HPDE6-E6E7 (cell line): ENCODE data around the gene TFDP1.
A peak's percentile ranks its signal among the peaks of the same experiment; 100 is the strongest.

Source experiments
- DNase-seq: peaks from one replicate; pipeline ENCODE4 v3.0.0; 2011; ENCODE audit warnings: missing footprints; ENCODE audit errors: extremely low spot score

The TFDP1 gene, protein sequence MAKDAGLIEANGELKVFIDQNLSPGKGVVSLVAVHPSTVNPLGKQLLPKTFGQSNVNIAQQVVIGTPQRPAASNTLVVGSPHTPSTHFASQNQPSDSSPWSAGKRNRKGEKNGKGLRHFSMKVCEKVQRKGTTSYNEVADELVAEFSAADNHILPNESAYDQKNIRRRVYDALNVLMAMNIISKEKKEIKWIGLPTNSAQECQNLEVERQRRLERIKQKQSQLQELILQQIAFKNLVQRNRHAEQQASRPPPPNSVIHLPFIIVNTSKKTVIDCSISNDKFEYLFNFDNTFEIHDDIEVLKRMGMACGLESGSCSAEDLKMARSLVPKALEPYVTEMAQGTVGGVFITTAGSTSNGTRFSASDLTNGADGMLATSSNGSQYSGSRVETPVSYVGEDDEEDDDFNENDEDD

DNA sequence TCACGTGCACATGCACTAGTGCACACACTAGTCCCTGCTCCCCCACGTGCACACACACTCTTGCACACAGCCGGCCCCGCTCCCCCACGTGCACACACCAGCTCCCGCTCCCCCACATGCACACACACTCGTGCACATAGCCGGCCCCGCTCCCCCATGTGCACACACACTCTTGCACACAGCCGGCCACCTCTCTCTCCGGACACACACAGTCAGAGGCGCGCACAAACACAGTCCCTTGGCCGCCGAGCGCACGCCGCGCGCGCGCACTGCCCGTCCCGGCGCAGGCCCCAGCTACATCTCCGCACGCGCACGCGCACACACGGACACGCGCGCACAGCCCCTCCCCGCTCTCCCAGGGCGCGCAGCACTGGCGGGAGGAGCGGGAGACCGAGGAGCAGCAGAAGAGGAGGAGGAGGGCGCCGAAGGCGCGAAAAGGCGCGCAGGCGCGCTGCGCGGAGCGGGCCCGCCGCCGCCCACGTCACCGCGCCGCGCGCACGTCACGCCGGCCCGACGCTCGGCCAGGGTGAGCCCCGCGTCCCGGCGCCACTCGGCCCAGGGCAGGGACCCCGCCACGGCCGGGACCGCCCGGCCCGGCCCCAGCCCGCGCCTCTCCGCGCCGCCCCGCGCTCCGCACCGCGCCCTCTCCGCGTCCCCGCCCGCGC lies at the start of gene TFDP1:
TSS of gene TFDP1 (plus strand) at position 549 of the 665 bp plus-strand sequence. CDS start 1,085 bp downstream, outside the sequence.
- peak; percentile 81 for DNase-seq

DNA sequence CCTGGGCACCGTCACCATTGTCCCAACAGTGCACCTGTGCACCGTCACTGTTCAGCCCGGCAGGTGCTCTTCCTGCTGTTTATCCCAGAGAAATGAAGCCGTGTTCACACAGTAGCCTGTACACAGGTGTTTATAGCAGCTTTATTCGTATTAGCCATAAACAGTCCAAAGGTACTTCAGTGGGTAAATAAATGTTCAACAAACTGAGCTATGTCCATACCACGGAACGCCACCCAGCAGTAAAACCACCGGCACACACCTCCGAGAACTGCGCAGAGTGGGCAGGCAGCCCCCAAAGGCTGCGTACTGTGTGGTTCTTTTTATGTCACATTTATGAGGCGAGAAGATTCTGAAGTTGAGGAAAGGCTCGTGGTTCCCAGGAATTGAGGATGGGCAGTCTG lies 49.2 kb upstream of the TFDP1 start:
- DNase-seq: no peak

DNA sequence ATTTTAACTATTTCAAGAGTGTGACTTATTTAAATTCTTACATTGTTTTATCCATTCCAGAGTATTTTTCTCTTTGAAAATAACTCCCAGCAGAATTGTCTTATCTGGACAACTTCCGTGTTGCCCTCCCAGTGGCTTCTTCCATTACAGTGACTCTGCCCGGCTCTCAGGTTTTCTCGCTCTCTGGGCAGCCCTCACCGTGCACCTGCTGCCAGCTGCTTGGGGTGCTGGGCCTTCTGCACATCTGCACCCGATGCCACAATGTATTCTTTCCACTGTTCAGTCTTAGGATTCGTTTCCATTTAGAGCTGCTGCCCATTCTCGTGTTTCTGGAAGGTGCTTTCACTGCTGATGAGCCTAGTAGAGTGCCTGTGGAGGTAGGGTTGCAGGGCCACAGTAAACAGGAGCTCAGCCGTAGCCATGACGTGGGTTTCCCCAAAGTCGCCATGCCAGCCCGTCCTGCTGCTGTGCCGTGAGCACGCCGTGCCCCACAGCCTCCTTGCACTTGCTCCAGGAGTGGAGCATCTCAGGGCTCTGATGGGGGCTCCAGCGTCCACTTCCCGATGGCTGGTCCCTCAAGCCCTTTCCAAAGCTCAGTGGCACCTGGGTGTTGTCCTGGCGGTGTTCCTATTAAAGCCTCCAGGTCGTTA lies 48.0 kb upstream of the TFDP1 start:
- DNase-seq: no peak

DNA sequence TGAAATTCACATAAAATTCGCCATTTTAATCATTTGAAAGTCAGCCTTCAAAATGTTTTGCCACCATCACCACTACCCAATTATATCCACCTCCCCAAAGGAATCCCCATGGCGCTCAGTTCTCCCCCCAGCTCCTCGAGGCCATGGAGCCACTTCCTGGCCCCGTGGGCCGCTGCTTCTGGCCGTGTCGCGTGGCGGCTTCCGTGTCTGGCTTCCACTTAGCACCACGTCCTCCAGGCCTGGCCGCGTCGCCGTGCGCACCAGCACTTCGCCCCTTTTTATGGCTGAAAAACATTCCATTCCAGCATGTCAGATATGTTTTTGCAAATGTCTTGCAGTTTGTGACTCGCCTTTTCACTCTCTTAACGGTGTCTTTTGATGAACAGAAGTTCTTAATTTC lies 47.3 kb upstream of the TFDP1 start:
- DNase-seq: no peak

DNA sequence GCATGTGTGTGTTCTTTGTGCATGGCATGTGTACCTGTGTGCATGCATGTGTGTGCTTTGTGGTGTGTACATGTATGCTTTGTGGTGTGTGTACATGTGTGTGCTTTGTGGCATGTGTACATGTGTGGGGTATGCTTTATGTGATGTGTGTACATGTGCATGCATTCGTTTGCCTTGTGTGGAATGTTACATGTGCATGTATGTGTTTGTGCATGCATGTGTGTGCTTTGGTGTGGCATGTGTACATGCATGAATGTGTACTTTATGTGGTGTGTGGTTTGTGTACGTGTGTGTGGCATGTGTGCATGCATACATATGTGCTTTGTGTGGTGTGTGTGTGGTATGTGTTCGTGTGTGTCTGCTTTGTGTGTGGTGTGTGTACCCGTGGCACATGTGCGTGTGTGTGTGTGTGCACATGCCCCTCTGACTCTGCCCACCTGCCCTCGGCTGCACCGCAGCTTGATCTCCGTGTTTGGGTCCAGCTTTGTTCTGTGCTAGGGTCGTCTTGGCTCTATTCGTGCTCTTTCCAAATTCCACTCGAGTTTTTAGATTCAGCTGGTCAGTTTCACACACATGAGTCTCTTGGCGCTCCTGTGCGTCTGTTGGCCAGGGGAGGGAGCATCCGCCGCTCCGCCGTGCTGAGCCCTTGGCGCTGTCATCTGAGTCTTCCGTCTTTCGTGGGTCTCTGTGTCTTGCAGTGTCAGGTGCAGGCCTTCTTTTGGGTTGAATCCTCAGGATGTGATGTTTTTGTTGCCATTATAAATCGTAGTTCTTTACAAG lies 46.5 kb upstream of the TFDP1 start:
- DNase-seq: no peak

DNA sequence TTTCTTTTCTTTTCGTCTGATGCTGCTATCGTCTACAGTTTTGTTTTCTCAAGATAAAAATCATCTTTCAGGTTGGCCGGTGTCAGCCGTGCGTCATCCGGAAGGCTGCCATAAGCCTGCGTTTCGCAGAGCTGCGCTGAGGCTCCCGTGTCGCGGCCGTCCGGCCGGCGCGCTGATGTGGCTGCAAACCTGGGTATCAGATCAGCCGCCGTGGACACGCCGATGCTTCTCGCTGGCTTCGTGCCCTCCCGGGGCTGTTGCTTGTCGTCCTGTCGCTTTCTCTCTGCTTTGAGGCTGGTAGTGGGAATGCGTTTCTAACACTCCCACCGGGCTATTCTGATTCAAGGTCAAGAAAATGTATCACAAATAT lies 45.9 kb upstream of the TFDP1 start:
- no peak for DNase-seq

DNA sequence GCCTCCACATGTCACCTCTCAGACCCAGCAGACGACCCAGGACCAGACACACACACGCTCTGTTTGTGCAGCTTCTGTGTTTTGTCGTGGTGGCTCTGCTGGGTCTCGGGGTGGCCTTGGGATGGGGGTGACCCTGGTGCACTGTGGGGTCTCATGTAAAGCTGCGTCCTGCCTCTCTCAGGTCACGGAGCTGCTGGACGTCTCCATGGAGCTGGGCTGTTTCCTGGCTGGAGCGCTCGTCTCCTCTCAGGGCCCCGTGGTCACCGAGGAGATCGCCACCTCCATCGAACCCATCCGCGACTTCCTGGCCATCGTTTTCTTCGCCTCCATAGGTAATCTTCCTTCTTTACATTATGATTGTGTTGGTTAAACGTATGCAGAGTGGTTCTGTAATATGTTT lies 45.4 kb upstream of the TFDP1 start:
- DNase-seq: no peak

DNA sequence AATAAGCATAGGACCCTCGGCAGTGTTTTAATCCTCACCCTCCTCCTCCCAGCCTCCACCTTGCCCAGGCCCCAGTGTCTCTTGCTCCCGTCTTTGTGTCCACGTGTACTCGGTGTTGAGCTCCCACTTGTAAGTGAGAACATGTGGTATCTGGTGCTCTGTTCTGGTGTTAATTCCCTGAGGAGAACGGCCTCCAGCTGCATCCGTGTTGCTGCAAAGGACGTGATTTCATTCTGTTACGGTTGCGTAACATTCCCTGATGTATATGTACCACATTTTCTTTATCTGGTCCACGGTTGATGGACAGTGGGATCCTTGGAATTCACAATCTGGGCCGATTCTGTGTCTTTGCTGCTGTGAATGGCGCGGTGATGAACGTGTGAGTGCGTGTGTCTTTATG lies 44.7 kb upstream of the TFDP1 start:
- no peak for DNase-seq

DNA sequence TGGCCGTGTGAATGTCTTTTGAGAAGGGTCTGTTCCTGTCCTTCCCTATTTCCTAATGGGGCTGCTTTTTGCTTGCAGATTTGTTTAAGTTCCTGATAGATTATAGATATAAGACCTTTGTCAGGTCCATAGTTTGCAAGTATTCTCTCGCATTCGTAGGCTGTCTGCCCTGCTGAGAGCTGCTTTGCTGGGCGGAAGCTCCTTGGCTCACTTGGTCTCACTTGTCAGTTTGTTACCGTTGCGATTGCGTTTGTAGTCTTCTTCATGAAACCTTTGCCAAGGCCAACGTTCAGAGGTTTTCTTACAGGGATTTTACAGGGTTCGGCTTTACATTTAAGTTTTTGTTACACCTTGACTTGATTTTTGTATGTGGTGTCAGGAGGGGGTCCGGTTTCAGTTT lies 44.0 kb upstream of the TFDP1 start:
- DNase-seq: no peak

DNA sequence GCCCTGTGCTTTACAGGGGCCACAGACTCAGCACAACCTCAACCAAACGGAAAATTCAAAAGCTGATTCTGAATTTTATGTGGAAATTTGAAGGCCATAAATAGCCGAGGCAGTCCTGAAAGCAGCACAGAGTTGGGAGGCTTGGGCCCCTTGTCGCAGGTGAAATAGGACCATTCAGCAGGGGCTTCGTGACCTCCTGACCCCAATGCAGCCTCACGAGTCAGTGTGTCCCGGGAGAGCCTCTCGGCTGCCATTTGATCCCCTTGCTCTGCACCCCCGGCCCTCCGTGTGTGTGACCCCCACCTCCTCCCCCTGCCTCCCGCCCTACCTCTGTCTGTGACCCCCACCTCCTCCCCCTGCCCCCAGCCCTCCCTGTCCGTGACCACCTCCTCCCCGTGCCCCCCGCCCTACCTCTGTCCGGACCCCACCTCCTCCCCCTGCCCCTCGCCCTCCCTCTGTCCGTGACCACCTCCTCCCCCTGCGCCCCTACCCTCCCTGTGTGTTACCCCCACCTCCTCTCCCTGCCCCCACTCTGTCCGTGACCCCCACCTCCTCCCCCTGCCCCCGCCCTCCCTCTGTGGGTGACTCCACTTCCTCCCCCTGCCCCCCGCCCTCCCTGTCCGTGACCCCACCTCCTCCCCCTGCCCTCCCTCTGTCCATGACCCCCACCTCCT lies 41.7 kb upstream of the TFDP1 start:
- DNase-seq: no peak

DNA sequence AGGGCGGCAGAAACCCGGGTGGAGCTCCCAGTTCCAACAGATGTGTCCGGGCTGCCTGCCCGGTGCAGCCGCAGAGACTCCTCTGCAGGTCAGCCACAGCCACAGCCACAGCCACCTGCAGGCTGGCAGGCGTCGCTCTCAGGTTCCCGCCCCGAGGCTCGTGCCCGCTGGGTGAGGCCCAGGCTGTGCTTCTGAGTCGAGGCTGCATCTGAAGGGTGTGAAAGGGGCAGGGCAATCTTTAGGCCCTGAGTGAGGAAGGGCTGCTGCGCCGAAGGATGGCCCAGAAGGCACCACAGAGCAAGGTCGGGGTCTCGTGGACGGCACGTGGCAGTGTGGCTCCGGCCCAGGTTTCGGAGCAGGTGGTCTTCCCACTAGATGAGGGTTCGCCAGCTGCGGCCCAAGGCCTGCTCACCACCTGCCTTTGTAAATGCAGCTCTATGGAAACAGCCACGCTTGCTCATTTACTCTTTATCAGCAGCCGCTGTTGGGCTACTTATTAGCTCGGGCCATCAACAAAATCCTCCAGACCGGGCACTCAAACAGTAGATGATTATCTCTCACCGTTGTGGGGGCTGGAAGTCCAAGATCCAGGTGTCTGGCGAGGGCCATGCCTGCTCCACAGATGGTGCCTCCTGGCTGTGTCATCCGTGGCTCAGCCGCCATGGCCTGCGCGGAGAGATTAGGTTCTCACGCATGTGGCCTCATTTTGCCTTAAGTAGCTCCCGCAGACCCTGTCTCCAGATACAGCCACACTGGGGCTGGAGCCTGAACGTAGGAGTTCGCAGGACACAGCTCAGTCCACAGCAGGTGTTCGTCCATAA lies 40.3 kb upstream of the TFDP1 start:
- DNase-seq: no peak

DNA sequence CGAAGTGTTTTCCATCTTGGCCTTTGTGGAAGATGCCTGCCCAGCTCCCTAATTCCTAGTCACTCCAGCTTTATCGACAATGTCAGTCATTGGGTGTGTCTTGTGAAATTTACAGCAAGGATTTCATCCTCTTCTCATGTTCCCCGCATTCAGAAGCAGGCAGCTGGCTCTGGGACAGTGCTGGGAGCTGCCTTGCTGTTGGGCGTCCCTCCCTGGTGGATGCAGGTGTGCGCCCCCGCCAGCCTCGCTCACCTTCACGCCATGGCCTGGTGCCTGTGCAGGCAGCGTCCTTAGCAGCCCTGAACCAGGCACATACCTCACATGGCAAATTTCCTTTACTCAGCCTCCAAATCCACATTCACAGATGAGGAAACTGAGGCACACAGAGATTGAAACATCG lies 39.7 kb upstream of the TFDP1 start:
- no peak for DNase-seq

DNA sequence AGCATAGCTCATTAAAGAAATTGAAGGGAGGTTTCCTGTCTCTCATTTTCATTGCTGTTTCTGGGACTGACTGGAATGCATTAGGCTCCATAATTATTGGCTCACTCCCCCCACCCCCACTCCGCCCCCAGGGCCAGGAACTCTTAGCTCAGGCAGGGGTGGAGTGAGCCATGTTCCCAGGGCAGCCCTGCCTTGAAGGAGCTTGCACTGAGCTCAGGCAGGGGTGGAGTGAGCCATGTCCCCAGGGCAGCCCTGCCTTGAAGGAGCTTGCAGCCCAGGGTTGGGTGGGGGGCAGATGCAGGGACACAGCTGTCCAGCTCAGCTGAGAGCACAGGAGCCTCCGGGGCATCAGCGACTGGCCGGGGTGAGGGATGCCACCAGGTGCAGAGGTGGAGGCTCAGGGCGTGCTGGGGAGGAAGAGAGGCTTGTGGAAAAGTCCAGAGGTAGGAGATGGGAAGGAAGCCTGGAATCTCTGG lies 39.1 kb upstream of the TFDP1 start:
- DNase-seq: no peak

DNA sequence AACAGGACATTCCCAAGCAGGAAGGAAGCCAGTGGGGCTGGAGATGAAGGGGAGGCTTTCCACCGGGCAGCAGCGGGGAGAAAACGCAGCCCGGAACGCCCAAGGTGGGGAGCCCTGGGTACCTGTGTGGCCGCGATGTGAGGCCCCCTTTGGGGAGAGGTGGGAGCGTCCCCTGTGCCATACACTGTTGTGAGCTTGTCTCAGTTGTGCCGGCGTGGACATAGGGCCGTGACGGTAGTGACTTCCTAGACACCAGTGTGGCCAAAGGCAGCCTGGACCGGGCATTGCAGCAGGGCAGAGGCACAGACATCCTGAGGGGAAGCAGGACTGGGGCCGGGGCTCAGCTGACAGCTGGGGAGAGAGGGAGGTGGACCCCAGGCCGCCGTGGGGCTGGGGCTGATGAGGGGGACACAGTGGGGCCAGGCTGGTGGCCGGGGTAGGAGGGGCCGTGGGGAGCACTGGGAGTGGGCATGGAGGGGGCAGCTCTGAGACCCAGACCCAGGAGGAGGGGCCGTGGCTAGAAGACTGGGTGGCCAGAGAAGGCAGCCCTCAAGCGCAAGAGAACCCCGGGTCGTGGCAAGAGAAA lies 38.5 kb upstream of the TFDP1 start:
- no peak for DNase-seq

DNA sequence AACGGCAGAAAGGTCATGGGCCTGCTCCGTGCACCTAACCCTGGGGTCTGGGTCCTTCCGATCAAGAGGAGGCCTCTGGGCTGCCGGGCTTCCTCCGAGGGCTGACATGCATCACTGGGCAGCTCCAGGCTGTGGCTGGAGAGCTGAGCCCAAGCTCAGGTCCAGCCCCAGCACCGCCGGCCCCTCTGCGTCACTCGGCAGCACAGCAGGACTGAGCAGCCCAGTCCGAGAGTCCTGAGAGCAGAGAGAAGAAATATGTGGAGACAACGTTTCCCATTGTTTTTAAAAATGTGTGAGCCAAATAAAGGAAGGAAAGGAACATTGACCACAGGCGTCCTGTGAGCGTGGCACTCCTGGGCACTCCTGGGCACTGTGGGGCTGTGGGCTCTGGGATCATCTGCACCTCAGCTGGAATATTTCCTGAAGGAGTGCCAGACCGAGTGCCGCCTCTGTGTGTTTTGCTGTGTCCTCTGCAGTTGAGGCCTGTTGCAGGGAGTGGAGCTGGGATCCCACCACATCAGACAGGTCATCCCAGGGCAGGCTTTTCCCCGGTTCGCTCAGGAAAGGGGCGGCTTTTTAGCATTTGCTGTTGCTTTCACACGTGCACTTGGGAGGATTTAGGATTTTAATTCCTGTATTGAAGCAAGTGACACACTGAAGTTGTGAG lies 37.8 kb upstream of the TFDP1 start:
- DNase-seq: no peak

DNA sequence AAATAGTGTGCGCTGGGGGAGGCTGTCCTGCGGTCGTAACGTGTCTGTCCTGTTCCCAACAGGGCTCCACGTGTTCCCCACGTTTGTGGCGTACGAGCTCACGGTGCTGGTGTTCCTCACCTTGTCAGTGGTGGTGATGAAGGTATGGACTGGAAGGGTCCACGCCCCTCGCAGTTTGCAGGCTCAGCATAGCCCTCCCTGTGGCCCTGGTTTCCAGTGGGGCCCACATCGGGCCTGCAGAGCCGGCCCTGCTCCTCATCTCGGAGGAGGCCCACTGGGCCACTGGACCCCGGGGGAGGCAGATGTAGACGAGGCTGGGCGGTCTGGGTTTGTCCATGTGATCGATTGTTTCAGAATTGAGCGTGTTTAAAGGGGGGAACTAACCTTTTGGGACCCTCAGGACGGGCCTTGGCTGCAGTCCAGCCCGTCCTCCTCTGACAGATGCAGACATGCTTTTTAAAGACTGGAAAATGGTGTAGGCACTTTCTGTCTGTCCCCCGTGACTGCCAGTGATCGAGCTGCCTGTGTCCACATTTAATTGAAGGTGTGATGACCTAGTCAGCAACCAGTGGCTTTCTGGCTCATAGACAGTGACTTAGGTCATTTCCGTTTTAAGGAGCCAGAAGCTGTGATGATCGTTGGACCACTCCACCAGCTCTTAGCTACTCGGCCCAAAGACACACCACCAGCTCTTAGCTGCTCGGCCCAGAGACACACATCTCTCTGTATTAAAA lies 37.1 kb upstream of the TFDP1 start:
- DNase-seq: no peak

DNA sequence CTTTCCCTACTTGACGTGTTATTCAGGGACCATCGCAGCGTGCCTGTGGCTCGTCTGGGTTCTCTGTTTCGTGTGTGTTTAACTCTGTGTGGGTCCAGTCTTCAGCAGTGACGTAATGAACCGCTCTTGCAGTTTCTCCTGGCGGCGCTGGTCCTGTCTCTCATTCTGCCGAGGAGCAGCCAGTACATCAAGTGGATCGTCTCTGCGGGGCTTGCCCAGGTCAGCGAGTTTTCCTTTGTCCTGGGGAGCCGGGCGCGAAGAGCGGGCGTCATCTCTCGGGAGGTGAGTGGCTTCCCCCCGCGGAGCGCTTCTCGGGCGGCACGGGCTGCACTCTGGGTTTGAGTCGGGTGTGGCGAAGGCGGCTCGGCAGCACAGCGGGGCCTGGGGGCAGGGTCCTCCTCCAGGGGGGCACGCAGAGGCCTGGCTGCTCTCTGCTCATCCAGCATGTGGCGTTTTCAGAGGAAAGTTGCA lies 36.3 kb upstream of the TFDP1 start:
- DNase-seq: no peak

DNA sequence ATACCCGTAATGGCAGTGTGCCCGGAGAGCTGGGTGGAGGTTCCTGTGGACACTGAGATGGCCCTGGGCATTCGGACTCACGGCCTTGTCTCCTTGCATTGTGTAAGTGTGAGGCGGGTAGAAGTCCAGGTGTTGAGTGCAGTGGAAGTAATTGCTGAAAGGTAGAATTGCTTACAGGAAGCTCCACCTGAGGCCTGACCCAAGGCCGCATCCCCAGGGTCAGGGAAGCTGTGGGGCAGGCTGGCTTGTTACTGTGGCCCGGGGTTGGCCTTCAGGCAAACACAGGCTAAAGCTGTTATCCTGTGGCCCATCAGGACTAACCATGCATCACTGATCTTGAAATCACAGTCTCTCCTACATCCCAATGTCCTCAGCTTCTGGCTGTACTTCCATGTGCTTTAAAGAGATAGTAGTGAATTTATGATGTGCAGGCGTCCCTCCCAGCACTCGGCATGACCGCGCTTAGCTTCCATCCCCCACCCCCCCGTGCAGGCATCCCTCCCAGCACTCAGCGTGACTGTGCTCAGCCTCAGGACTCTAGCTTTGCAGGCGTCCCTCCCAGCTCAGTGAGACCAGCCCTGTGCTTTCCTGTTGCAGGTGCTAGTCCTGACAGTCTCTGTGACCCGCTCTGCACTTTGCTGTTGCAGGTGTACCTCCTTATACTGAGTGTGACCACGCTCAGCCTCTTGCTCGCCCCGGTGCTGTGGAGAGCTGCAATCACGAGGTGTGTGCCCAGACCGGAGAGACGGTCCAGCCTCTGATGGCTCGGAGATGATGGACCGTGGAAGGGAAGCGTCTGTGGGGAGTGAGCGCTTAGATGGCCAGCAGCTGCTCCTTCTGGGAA lies 35.6 kb upstream of the TFDP1 start:
- no peak for DNase-seq
